ENCODE measurements around the gene PEAR1.
A peak's percentile ranks its signal among the peaks of the same experiment; 100 is the strongest.

The PEAR1 gene

GRCh38 chr1:156964441-156964840 lies 70.9 kb downstream of the PEAR1 start:
- TF ChIP-seq Cebpa-rat (IDR thresholded peaks at IDR 0.05) = no peak
- H3K27ac ChIP-seq = peak overlapping the region; percentile 68; the same call in 1 of the 2 replicates
- H3K4me3 ChIP-seq = no peak overlapping the region
- peaks cover 47% of the 10 kb centered on the region for H3K36me3 ChIP-seq
- no peak overlapping the region for H3K9ac ChIP-seq
- 0 out of 2 replicates have a peak, but pooled peaks cover 14% of the 10 kb centered on the region for H4K20me1 ChIP-seq
- peaks cover 52% of the 10 kb centered on the region for H3K4me1 ChIP-seq
- H3K27me3 ChIP-seq = no peaks in the 10 kb centered on the region
- no peaks in the 10 kb centered on the region for H3K9me3 ChIP-seq
- no peak overlapping the region; the same call in 1 of the 2 replicates for H3K4me2 ChIP-seq
